LNCaP clone FGC (cell line): ENCODE data around the gene LRP11.

ENCODE experiments used
- DNase-seq: peaks from one replicate; pipeline ENCODE4 v3.0.0-alpha.2; 2011; ENCODE audit warnings: low read depth
- H3K4me3 ChIP-seq: 2 replicates; pipeline ENCODE4 v1.5.1; 2011; ENCODE audit warnings: mild to moderate bottlenecking, low read depth, low read length, control low read depth
- CTCF ChIP-seq: IDR thresholded peaks from 2 replicates; pipeline ENCODE4 v1.5.1; 2012; ENCODE audit warnings: mild to moderate bottlenecking; ENCODE audit not compliant: control insufficient read depth, insufficient read depth; ENCODE audit errors: extremely low read depth

Gene LRP11

GRCh38 chr6:149881860-149882259 lies 17.7 kb upstream of the LRP11 start:
- no peak for DNase-seq
- H3K4me3 ChIP-seq: no peak overlapping the region
- TF ChIP-seq CTCF: no peak

GRCh38 chr6:149881066-149881766 lies 17.1 kb upstream of the LRP11 start:
- no peak overlapping the region for H3K4me3 ChIP-seq
- DNase-seq: no peak
- no peak for TF ChIP-seq CTCF

GRCh38 chr6:149877659-149878058 lies 13.5 kb upstream of the LRP11 start:
- DNase-seq: no peak
- no peak overlapping the region for H3K4me3 ChIP-seq
- TF ChIP-seq CTCF: no peak

- no peak for DNase-seq
- no peak overlapping the region for H3K4me3 ChIP-seq
- TF ChIP-seq CTCF: no peak
Measured at GRCh38 chr6:149876241-149876933, 12.2 kb upstream of the LRP11 start.

GRCh38 chr6:149872233-149872632 lies 8.1 kb upstream of the LRP11 start:
- no peak for DNase-seq
- TF ChIP-seq CTCF: no peak
- H3K4me3 ChIP-seq: no peak overlapping the region

- no peak for TF ChIP-seq CTCF
- no peak overlapping the region for H3K4me3 ChIP-seq
- no peak for DNase-seq
Measured at GRCh38 chr6:149871182-149871581, 7.0 kb upstream of the LRP11 start.
